H9 (cell line): ENCODE results near the gene NKAIN2. TPM values are rescaled to one million over a fixed set of nuclear protein-coding genes. Genes with fewer than 3 reads are reported as not detected.

Experiments used
- DNase-seq: peaks from one replicate; pipeline ENCODE4 v3.0.0-alpha.2; 2017
- H2AFZ ChIP-seq: one replicate; pipeline ENCODE4 v1.6.1; 2013; ENCODE audit warnings: mild to moderate bottlenecking, low read length, control low read depth, moderate library complexity
- H2AK5ac ChIP-seq: 2 replicates; pipeline ENCODE4 v1.6.1; 2013; ENCODE audit warnings: low read length, control low read depth, mixed read lengths; ENCODE audit not compliant: insufficient read length
- H2BK120ac ChIP-seq: one replicate; pipeline ENCODE4 v1.6.1; 2013; ENCODE audit warnings: low read depth, mild to moderate bottlenecking, low read length, control low read depth, inconsistent platforms; ENCODE audit not compliant: poor library complexity, severe bottlenecking
- H2BK12ac ChIP-seq: 2 replicates; pipeline ENCODE4 v1.6.1; 2013; ENCODE audit warnings: low read length, control low read depth, mixed read lengths, low read depth; ENCODE audit not compliant: insufficient read length
- H2BK15ac ChIP-seq: 2 replicates; pipeline ENCODE4 v1.6.1; 2013; ENCODE audit warnings: low read depth, low read length, control low read depth
- H2BK20ac ChIP-seq: one replicate; pipeline ENCODE4 v1.6.1; 2013; ENCODE audit warnings: low read depth, mild to moderate bottlenecking, low read length, control low read depth, inconsistent platforms; ENCODE audit not compliant: poor library complexity, severe bottlenecking
- H2BK5ac ChIP-seq: 2 replicates; pipeline ENCODE4 v1.6.1; 2013; ENCODE audit warnings: low read length, control low read depth, mixed read lengths; ENCODE audit not compliant: insufficient read length
- H3K14ac ChIP-seq: 2 replicates; pipeline ENCODE4 v1.6.1; 2013; ENCODE audit warnings: low read length, control low read depth; ENCODE audit not compliant: insufficient read depth
- H3K18ac ChIP-seq: 2 replicates; pipeline ENCODE4 v1.6.1; 2013; ENCODE audit warnings: low read depth, mild to moderate bottlenecking, mixed read lengths, low read length, control low read depth; ENCODE audit not compliant: insufficient read length
- H3K23ac ChIP-seq: 2 replicates; pipeline ENCODE4 v1.6.1; 2013; ENCODE audit warnings: low read length, control low read depth, mixed read lengths, low read depth; ENCODE audit not compliant: insufficient read length
- H3K23me2 ChIP-seq: 2 replicates; pipeline ENCODE4 v1.6.1; 2013; ENCODE audit warnings: low read depth, mild to moderate bottlenecking, mixed read lengths, low read length, control low read depth; ENCODE audit not compliant: insufficient read length, poor library complexity, severe bottlenecking
- H3K27ac ChIP-seq: 2 replicates; pipeline ENCODE4 v1.5.1; 2013; ENCODE audit warnings: low read length, control low read depth, mixed read lengths, low read depth; ENCODE audit not compliant: insufficient read length
- H3K27me3 ChIP-seq: 2 replicates; pipeline ENCODE4 v1.6.1; 2013; ENCODE audit warnings: low read length, control low read depth, inconsistent platforms; ENCODE audit not compliant: insufficient read depth
- H3K4ac ChIP-seq: 2 replicates; pipeline ENCODE4 v1.6.1; 2013; ENCODE audit warnings: low read depth, mild to moderate bottlenecking, control low read depth, inconsistent platforms, low read length, moderate library complexity
- H3K4me1 ChIP-seq: 2 replicates; pipeline ENCODE4 v1.6.1; 2013; ENCODE audit warnings: low read length, control low read depth, inconsistent platforms; ENCODE audit not compliant: insufficient read depth
- H3K4me2 ChIP-seq: 2 replicates; pipeline ENCODE4 v1.6.1; 2013; ENCODE audit warnings: low read length, control low read depth, mixed read lengths; ENCODE audit not compliant: insufficient read length, insufficient read depth
- H3K56ac ChIP-seq: 2 replicates; pipeline ENCODE4 v1.6.1; 2013; ENCODE audit warnings: low read depth, mild to moderate bottlenecking, mixed read lengths, low read length, control low read depth; ENCODE audit not compliant: insufficient read length
- H3K79me1 ChIP-seq: 2 replicates; pipeline ENCODE4 v1.6.1; 2013; ENCODE audit warnings: low read depth, mild to moderate bottlenecking, moderate library complexity, low read length, control low read depth, inconsistent platforms; ENCODE audit not compliant: insufficient read depth, poor library complexity, severe bottlenecking
- H3K79me2 ChIP-seq: 2 replicates; pipeline ENCODE4 v1.6.1; 2013; ENCODE audit warnings: low read length, control low read depth, inconsistent platforms; ENCODE audit not compliant: insufficient read depth
- H3K9ac ChIP-seq: 2 replicates; pipeline ENCODE4 v1.6.1; 2013; ENCODE audit warnings: low read length, control low read depth, mixed read lengths; ENCODE audit not compliant: insufficient read length; ENCODE audit errors: extremely low read depth
- H3K9me3 ChIP-seq: one replicate; pipeline ENCODE4 v1.6.1; 2013; ENCODE audit warnings: low read depth, low read length, inconsistent platforms; ENCODE audit not compliant: control insufficient read depth
- H3T11ph ChIP-seq: one replicate; pipeline ENCODE4 v1.6.1; 2013; ENCODE audit warnings: mild to moderate bottlenecking, low read length, control low read depth, inconsistent platforms
- H4K20me1 ChIP-seq: one replicate; pipeline ENCODE4 v1.6.1; 2013; ENCODE audit not compliant: control insufficient read depth, insufficient read length, insufficient read depth
- H4K5ac ChIP-seq: 2 replicates; pipeline ENCODE4 v1.6.1; 2013; ENCODE audit warnings: low read depth, mild to moderate bottlenecking, mixed read lengths, low read length, control low read depth; ENCODE audit not compliant: insufficient read length
- H4K8ac ChIP-seq: replicated peaks from 2 replicates; pipeline ENCODE4 v1.6.1; 2013; ENCODE audit warnings: low read length, control low read depth, mixed read lengths, low read depth; ENCODE audit not compliant: insufficient read length
- H4K91ac ChIP-seq: 2 replicates; pipeline ENCODE4 v1.6.1; 2013; ENCODE audit warnings: low read depth, mild to moderate bottlenecking, moderate library complexity, mixed read lengths, low read length, control low read depth; ENCODE audit not compliant: insufficient read length
- H3K27ac Mint-ChIP-seq, 3 experiments: 2 replicates in 2 of 3; 3 replicates in 1 of 3; pipeline ENCODE4 v1.8.0; 2020 to 2021; ENCODE audit warnings: mixed read lengths in 3 of 3, mild to moderate bottlenecking in 1 of 3, moderate library complexity in 1 of 3
- H3K27me3 Mint-ChIP-seq: 2 replicates; pipeline ENCODE4 v1.8.0; 2021; ENCODE audit warnings: low read depth, mild to moderate bottlenecking, moderate library complexity, mixed read lengths
- H3K36me3 Mint-ChIP-seq, 3 experiments: 2 replicates in 2 of 3; 3 replicates in 1 of 3; pipeline ENCODE4 v1.8.0; 2020 to 2021; ENCODE audit warnings: low read depth in 3 of 3, mixed read lengths in 3 of 3; ENCODE audit not compliant: insufficient read depth in 1 of 3
- H3K4me1 Mint-ChIP-seq, 2 experiments: 2 replicates each; pipeline ENCODE4 v1.8.0; 2020; ENCODE audit warnings: mixed read lengths in 2 of 2
- H3K4me3 Mint-ChIP-seq, 2 experiments: 2 replicates in 1 of 2; 3 replicates in 1 of 2; pipeline ENCODE4 v1.8.0; 2020 to 2021; ENCODE audit warnings: mild to moderate bottlenecking in 2 of 2, mixed read lengths in 2 of 2, moderate library complexity in 1 of 2
- H3K9me3 Mint-ChIP-seq, 2 experiments: 2 replicates in 1 of 2; 3 replicates in 1 of 2; pipeline ENCODE4 v1.8.0; 2020; ENCODE audit warnings: mild to moderate bottlenecking in 2 of 2, mixed read lengths in 2 of 2, moderate library complexity in 1 of 2
- WGBS: extraction: QIAGEN DNeasy Blood & Tissue Kit; methylation state at CpG from one replicate; pipeline ENCODE4 v1.1.7; 2013; ENCODE audit warnings: missing lambda C conversion rate, low lambda C conversion rate, mixed read lengths; ENCODE audit not compliant: insufficient read length; ENCODE audit errors: extremely low coverage; 5-methylcytosine and 5-hydroxymethylcytosine counted together
- total RNA-seq: library from RNA; stranded (reverse); gene quantifications from 2 replicates; pipeline ENCODE4 v1.2.1, GENCODE V29; 2021
- TF ChIP-seq, protein P1 (sequence below): fragments of 200-600 bp; sonication (generic); conservative IDR thresholded peaks from 3 replicates; pipeline ENCODE4 v1.8.0; 2021; ENCODE audit warnings: antibody characterized with exemption, mild to moderate bottlenecking

The NKAIN2 gene
- total RNA-seq, 1 experiment from 2014 or later, result 0.17 TPM

DNA sequence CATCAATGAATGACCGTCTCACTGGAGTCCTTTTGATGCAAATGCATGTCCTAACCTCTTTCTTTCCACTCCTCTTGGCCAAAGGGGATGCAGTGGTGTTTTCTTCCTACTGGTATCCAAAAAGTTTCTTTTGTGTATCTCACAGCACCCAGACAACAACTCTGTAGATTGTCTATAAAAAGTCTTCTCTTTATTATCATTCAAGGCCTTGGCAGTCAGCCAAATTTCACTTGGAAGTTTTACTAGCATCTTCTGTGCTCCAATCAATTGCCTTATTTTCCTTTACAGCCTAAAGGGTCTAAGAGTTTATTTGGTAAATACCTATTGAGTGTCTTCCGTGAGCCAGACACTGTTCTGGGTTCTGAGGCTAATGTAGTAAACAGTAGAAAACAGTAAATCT lies 1008.4 kb downstream of the NKAIN2 start:
- no peak for DNase-seq
- no peak overlapping the region for H3K14ac ChIP-seq

More for the DNA sequence above, 1008.4 kb downstream of the NKAIN2 start:
- H3K9me3 Mint-ChIP-seq, result no peaks in the 10 kb centered on the region; a peak in 1 of 5 replicates
- H3K36me3 Mint-ChIP-seq, result no peaks in the 10 kb centered on the region
- no peak overlapping the region for H3K4me3 Mint-ChIP-seq
- Histone ChIP-seq H4K8ac (no peak overlapping the region), H2BK5ac (no peak overlapping the region), H2BK15ac (no peak overlapping the region), H4K91ac (no peak overlapping the region), H3K4ac (no peak overlapping the region), H2BK120ac (no peak overlapping the region), H3K79me1 (no peaks in the 10 kb centered on the region), H3K23ac (no peak overlapping the region), H3K18ac (no peak overlapping the region), H3K4me1 (no peaks in the 10 kb centered on the region), H3K27me3 (no peaks in the 10 kb centered on the region), H2AFZ (no peak overlapping the region), H3K56ac (no peak overlapping the region), H2AK5ac (no peak overlapping the region), H3K9me3 (no peaks in the 10 kb centered on the region), H2BK12ac (no peak overlapping the region), H3K9ac (no peak overlapping the region), H2BK20ac (no peak overlapping the region), H3K4me2 (no peak overlapping the region), H4K20me1 (no peaks in the 10 kb centered on the region), H3K27ac (no peak overlapping the region), H3K79me2 (no peaks in the 10 kb centered on the region), H3K23me2 (no peaks in the 10 kb centered on the region), H3T11ph (no peak overlapping the region), H4K5ac (no peak overlapping the region)
- no peak overlapping the region for H3K27ac Mint-ChIP-seq
- peaks cover 2% of the 10 kb centered on the region for H3K27me3 Mint-ChIP-seq
- no peaks in the 10 kb centered on the region for H3K4me1 Mint-ChIP-seq
- no CpG with 5 or more reads among the region's 2 CpGs for WGBS
- TF ChIP-seq, protein P1, sequence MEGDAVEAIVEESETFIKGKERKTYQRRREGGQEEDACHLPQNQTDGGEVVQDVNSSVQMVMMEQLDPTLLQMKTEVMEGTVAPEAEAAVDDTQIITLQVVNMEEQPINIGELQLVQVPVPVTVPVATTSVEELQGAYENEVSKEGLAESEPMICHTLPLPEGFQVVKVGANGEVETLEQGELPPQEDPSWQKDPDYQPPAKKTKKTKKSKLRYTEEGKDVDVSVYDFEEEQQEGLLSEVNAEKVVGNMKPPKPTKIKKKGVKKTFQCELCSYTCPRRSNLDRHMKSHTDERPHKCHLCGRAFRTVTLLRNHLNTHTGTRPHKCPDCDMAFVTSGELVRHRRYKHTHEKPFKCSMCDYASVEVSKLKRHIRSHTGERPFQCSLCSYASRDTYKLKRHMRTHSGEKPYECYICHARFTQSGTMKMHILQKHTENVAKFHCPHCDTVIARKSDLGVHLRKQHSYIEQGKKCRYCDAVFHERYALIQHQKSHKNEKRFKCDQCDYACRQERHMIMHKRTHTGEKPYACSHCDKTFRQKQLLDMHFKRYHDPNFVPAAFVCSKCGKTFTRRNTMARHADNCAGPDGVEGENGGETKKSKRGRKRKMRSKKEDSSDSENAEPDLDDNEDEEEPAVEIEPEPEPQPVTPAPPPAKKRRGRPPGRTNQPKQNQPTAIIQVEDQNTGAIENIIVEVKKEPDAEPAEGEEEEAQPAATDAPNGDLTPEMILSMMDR, result no peak
